SK-N-MC (cell line): Measurements from ENCODE around the gene VPS33A.

Experiments
- EZH2 ChIP-seq: fragments of 200-600 bp; sonication (generic); IDR thresholded peaks from one replicate; pipeline ENCODE4 v1.6.1; 2017; ENCODE audit warnings: antibody characterized with exemption
- POLR2AphosphoS5 ChIP-seq: IDR thresholded peaks from 2 replicates; pipeline ENCODE4 v1.6.1; 2012; ENCODE audit warnings: mild to moderate bottlenecking, low read depth, low read length, borderline replicate concordance

- TF ChIP-seq POLR2AphosphoS5 (no peak), EZH2 (no peak)
Observed at GRCh38 chr12:122250047-122250446, 16.2 kb downstream of the VPS33A start.
